K562 (cell line): ENCODE results near the gene SMAD5. TPM values are rescaled to one million over a fixed set of nuclear protein-coding genes. Genes with fewer than 3 reads are reported as not detected.

Experiments
- ADNP ChIP-seq: fragments of 200-800 bp; sonication (Bioruptor generic); IDR thresholded peaks from 2 replicates; pipeline ENCODE4 v1.6.1; 2016; ENCODE audit warnings: missing genetic modification characterization, missing compliant biosample characterization
- BCOR ChIP-seq: fragments of 450-650 bp; IDR thresholded peaks from 2 replicates; pipeline ENCODE4 v1.6.1; 2016
- DPF2 ChIP-seq: fragments of 450-650 bp; IDR thresholded peaks from 2 replicates; pipeline ENCODE4 v1.6.1; 2016
- ELF1 ChIP-seq: fragments of 200-800 bp; sonication (Bioruptor generic); IDR thresholded peaks from 2 replicates; pipeline ENCODE4 v1.6.1; 2016; ENCODE audit warnings: missing genetic modification characterization, missing compliant biosample characterization
- FOXA1 ChIP-seq: fragments of 450-650 bp; IDR thresholded peaks from 2 replicates; pipeline ENCODE4 v1.6.1; 2016; ENCODE audit warnings: mild to moderate bottlenecking, borderline replicate concordance
- GABPA ChIP-seq: fragments of 200-800 bp; sonication (Bioruptor generic); conservative IDR thresholded peaks from 2 replicates; pipeline ENCODE4 v1.6.1; 2016; ENCODE audit warnings: low read depth, missing genetic modification characterization, missing compliant biosample characterization
- HMG20A ChIP-seq: fragments of 450-650 bp; formaldehyde crosslinking; conservative IDR thresholded peaks from 2 replicates; pipeline ENCODE4 v1.4.0; 2020; ENCODE audit warnings: mild to moderate bottlenecking, mixed read lengths
- LARP7 ChIP-seq: fragments of 450-650 bp; IDR thresholded peaks from 2 replicates; pipeline ENCODE4 v1.6.1; 2016
- NFYB ChIP-seq: IDR thresholded peaks from 2 replicates; pipeline ENCODE4 v1.6.1; 2011; ENCODE audit warnings: mild to moderate bottlenecking, moderate library complexity; ENCODE audit not compliant: insufficient read length; ENCODE audit errors: extremely low read depth
- NR2C1 ChIP-seq, 2 experiments: fragments of 450-650 bp; IDR thresholded peaks; 2 replicates each; pipeline ENCODE4 v1.6.1; 2017; ENCODE audit warnings: mild to moderate bottlenecking in 2 of 2, antibody characterized with exemption in 1 of 2, inconsistent platforms in 1 of 2, missing compliant biosample characterization in 1 of 2, missing genetic modification characterization in 1 of 2
- REST ChIP-seq, 2 experiments: fragments of 450-650 bp; formaldehyde crosslinking in 1 of 2; IDR thresholded peaks; 2 replicates each; pipeline versions ENCODE4 v1.4.0 to v1.6.1; 2014 to 2020; ENCODE audit warnings: mild to moderate bottlenecking in 2 of 2, borderline replicate concordance in 1 of 2, low read depth in 1 of 2
- RREB1 ChIP-seq: fragments of 250-450 bp; sonication (Bioruptor Pico); IDR thresholded peaks from 2 replicates; pipeline ENCODE4 v1.4.0; 2020
- ZNF584 ChIP-seq: fragments of 200-800 bp; sonication (Bioruptor generic); IDR thresholded peaks from 2 replicates; pipeline ENCODE4 v1.6.1; 2016; ENCODE audit warnings: low read depth, mild to moderate bottlenecking, missing genetic modification characterization, missing compliant biosample characterization
- polyA plus RNA-seq, 8 experiments: library from polyadenylated mRNA; depleted of rRNA in 4 of 8; stranded (reverse) in 5 of 8; unstranded in 3 of 8; fragments of >200 nt; fragmentation: Nextera tagmentation in 2 of 8; fragmentation: Illumina TruSeq in 1 of 8; extraction: Ambion mirVana in 2 of 8; extraction: Trizol in 1 of 8; gene quantifications; 2 replicates each; pipeline versions ENCODE4 v1.2.1 to v1.2.3, GENCODE V29; 2011 to 2014; ENCODE audit warnings: inconsistent platforms in 1 of 8, missing spikeins in 1 of 8
- total RNA-seq, 7 experiments: library from RNA; depleted of rRNA in 6 of 7; stranded (reverse); fragments of >200 nt in 6 of 7; fragmentation: Illumina TruSeq in 2 of 7; extraction: Trizol in 2 of 7; gene quantifications; 2 replicates each; pipeline versions ENCODE4 v1.2.1 to v1.2.3, GENCODE V29; 2011 to 2021; ENCODE audit warnings: low replicate concordance in 1 of 7
- TF ChIP-seq, protein P1 (sequence below): fragments of 250-450 bp; sonication (Bioruptor Pico); IDR thresholded peaks from 2 replicates; pipeline ENCODE4 v1.5.0; 2020; ENCODE audit warnings: mild to moderate bottlenecking

SMAD5 gene
- total and polyA plus RNA-seq, 9 of the 15 experiments (the other 6 are each of a cell fraction or from before 2014, with no cell fraction given) = 12.4 to 53.9 (median 20.3) TPM

GRCh38 chr5:136101884-136102283 lies 30.8 kb upstream of the SMAD5 start (continued):
- TF ChIP-seq NFYB (no peak), FOXA1 (no peak), REST (IDR thresholded peaks at IDR 0.05; ENCODE audit: borderline replicate concordance) (no peak), REST (CRISPR knock-in tag; IDR thresholded peaks at IDR 0.05; ENCODE audit: low read depth) (no peak), NR2C1 (IDR thresholded peaks at IDR 0.05) (no peak), NR2C1 (tag; IDR thresholded peaks at IDR 0.05) (no peak), DPF2 (no peak), RREB1 (CRISPR knock-in tag) (no peak), HMG20A (CRISPR knock-in tag) (no peak), BCOR (peak; percentile 59; the same call in 1 of the 2 replicates), ADNP (peak; percentile 46; the same call in 1 of the 2 replicates), GABPA (tag) (no peak), ELF1 (tag) (no peak), ZNF584 (CRISPR knock-in tag) (no peak), LARP7 (no peak)
- TF ChIP-seq, protein P1, sequence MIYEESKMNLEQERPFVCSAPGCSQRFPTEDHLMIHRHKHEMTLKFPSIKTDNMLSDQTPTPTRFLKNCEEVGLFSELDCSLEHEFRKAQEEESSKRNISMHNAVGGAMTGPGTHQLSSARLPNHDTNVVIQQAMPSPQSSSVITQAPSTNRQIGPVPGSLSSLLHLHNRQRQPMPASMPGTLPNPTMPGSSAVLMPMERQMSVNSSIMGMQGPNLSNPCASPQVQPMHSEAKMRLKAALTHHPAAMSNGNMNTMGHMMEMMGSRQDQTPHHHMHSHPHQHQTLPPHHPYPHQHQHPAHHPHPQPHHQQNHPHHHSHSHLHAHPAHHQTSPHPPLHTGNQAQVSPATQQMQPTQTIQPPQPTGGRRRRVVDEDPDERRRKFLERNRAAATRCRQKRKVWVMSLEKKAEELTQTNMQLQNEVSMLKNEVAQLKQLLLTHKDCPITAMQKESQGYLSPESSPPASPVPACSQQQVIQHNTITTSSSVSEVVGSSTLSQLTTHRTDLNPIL (CRISPR knock-in tag) = no peak
